LNCAP (cell line): ENCODE measurements around the gene GRIN2C.

Experiments
- TF ChIP-seq, protein P1 (sequence below): fragments of 450-650 bp; IDR thresholded peaks from 2 replicates; pipeline ENCODE4 v1.5.1; 2017; ENCODE audit warnings: mild to moderate bottlenecking

The GRIN2C gene

DNA sequence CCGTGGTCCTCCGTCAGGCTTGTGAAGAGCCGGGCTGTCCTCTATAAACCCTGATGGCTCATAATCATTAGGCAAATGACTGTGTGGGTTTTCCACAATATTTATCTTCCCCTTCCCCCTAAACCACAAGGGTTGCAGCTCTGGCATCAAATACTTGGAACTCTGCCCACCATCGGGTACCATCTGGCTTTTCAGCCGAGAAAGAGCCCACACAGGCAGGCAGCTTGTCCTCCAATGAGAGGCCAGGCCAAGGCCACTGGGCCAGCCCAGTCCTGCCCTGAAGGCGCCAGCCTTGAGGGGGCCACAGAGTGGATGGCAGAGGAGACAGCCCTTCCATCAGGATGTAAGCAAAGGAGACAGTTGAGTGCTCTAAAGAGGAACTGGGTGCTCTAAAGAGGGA lies 51.8 kb downstream of the GRIN2C start:
- TF ChIP-seq, protein P1, sequence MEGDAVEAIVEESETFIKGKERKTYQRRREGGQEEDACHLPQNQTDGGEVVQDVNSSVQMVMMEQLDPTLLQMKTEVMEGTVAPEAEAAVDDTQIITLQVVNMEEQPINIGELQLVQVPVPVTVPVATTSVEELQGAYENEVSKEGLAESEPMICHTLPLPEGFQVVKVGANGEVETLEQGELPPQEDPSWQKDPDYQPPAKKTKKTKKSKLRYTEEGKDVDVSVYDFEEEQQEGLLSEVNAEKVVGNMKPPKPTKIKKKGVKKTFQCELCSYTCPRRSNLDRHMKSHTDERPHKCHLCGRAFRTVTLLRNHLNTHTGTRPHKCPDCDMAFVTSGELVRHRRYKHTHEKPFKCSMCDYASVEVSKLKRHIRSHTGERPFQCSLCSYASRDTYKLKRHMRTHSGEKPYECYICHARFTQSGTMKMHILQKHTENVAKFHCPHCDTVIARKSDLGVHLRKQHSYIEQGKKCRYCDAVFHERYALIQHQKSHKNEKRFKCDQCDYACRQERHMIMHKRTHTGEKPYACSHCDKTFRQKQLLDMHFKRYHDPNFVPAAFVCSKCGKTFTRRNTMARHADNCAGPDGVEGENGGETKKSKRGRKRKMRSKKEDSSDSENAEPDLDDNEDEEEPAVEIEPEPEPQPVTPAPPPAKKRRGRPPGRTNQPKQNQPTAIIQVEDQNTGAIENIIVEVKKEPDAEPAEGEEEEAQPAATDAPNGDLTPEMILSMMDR = no peak

DNA sequence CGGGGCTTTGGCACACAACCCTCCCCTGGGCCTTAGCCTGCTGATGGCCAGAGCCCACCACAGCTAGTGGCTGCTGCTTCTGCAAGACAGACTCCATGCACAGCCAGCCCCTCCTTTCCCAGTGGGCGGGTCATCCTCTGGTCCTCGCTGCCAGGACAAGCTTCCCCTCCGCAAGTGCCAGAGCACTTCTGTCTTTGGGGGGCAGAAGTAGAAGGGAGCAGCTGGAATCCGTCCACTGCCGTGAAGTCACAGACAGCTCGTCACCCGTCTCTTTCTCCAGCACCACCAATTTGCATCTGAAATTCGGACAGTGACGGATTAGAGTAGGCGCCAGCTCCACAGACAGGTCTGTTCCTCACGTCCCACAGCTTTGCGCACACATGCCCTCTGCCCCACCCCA lies 52.2 kb downstream of the GRIN2C start:
- TF ChIP-seq, protein P1 = no peak

DNA sequence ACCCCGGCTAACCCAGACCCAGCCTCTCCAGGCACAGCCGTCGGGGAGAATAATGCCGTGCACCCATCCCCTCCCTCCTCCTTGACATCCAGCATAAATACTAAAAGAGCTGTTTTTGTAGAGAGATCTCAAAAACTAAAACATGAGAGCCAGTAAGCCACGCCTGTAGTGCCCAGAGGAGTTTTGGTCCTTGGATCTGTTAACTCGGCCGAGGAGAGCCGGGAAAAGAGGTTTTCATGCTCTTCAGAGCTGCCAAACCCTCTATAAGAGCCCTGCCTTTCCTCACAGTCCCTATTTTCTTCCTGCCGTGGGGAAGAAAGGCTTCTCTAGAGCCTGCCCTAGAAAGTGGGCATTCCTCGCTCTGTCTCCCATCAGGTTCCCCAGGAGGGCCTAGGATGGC lies 53.4 kb downstream of the GRIN2C start:
- TF ChIP-seq, protein P1 = no peak

DNA sequence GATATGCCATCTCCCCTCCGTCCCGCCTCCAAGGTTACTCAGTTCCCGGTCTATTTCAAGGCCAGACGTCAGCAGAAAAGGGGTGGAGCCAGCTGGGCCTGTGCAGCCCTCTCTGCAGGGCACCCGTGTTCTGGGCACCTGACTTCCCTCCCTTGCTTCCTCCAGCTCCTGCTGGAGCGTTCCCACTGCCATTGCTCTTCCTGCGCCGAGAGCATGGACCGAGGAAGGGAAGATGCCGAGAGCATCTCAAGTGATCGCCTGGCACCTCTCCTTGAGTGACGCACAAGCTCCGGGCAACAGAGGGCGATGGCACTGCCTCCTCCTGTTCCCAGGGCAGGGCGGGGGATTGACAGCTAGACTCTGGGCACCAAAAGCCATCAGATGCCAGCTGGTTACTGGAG lies 54.1 kb downstream of the GRIN2C start:
- TF ChIP-seq, protein P1 = no peak

DNA sequence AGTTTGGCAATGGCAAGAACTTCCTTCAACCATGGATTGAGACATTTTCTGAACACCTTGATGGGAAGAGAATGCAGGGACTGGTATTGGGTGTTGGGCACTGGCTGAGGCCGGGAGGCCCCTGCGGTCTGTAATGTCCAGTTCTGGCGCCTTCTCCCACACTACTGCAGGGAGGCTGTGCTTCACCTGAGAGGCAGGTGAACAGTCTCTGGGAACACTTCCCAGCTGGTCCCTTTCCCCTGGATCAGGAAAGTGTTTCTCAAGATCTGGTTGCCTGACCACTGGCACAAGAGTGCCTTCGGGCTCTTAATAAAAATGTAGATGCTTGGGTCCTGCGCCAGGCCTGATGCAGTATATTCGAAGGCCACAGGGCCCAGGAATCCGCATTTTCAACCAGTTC lies 55.0 kb downstream of the GRIN2C start:
- TF ChIP-seq, protein P1 = no peak

DNA sequence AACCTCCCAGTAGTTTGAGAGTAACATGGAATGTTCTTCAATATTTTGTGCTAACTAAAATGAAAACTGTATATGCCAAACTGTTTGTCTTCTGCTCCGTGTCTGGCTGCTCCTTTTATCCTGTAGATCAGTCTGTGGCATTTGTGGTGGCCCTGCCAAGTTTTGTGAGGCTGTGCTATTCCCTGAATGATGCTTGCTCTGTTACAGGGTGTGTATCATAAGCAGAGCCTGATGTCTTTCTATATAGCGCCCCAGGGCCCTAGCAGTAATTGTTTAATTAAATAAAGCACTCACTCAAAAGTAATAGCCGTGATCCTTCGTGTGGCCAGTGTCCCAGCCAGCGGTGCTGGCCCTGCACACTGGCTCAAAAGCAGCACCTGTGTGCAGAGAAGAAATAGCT lies 55.7 kb downstream of the GRIN2C start:
- TF ChIP-seq, protein P1 = no peak

DNA sequence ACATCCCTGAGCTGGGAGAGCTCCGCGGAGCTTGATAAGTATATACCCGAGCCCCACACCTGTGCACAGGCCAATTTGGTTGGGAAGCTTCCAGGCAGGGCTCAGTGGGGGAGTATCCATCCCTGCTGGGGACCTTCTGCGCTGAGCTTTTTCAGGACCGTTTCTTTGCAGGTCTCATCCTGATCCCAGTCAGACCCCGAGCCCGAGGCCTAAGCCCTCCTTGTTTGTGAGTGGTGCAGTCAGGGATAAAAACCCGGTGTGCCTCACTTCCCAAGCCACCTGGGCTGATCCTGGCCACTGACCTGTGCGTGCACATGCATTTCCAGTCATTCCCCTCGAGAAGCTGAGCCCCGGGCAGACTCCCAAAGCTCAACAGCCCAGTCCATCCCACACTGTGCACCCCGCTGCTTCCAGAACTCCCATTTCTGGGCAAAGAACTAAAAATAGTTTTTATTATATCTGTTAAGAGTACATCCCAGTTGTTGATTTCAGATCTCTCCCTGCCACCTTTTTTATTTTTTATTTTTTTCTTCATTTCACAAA lies 56.2 kb downstream of the GRIN2C start:
- TF ChIP-seq, protein P1 = no peak

DNA sequence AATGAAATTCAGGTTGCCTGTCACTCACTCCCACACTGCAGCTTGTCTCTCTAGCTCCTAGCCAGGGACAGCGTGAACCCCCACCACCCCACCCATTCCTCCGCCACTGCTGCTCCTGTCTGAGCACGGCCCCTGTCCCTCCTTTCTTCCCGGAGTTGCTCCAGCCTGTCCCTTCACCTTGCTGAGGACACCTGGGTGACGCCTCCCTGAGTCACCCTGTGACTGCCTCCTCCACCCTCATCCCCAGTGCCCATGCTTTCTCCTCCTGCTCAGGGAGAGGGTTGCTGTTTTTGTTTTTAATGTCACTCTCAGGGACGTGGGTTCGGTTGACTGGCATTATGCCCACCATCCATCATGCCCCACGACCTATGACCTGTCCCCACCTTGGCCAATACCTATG lies 57.8 kb downstream of the GRIN2C start:
- TF ChIP-seq, protein P1 = no peak
